ENCODE data around the gene PIPOX. TPM values are rescaled to one million over a fixed set of nuclear protein-coding genes. Genes with fewer than 3 reads are reported as not detected.

PIPOX gene
- total and polyA plus RNA-seq, 2 of the 8 experiments (the other 6 are each of a cell fraction or from before 2014, with no cell fraction given): 57.2 to 99.6 TPM

- Histone ChIP-seq H4K8ac (ENCODE audit: extremely low read depth, insufficient read depth, low read length) (peak overlapping the region; percentile 41; the same call in 1 of the 2 replicates), H3K9ac (replicated peaks in 1 of 4; ENCODE audit: extremely low read depth in 1 of 4, low read depth in 3 of 4, low read length in 3 of 4) (no peak overlapping the region), H3K27me3 (replicated peaks in 1 of 4; ENCODE audit: control insufficient read depth in 3 of 4, extremely low read depth in 1 of 4, insufficient read depth in 3 of 4, low read length in 3 of 4) (no peaks in the 10 kb centered on the region; a peak in 1 of 7 replicates), H4K5ac (ENCODE audit: insufficient read length, low read depth, low read length) (no peak overlapping the region), H2BK15ac (ENCODE audit: low read length) (no peak overlapping the region), H2BK5ac (ENCODE audit: low read depth, low read length) (peak overlapping the region; percentile 63; the same call in 1 of the 2 replicates), H3K4me2 (ENCODE audit: insufficient read depth in 1 of 2, low read depth in 2 of 2, low read length in 2 of 2) (no peak overlapping the region), H3K4me1 (replicated peaks in 1 of 4; ENCODE audit: control insufficient read depth in 3 of 4, insufficient read depth in 4 of 4, low read length in 3 of 4) (peaks cover 9 to 22% (median 14%) of the 10 kb centered on the region in 4 experiments), H3K18ac (ENCODE audit: extremely low read depth, low read length) (no peak overlapping the region), H3K23ac (ENCODE audit: insufficient read length) (no peak overlapping the region), H3K14ac (ENCODE audit: insufficient read length) (no peak overlapping the region), H3K79me1 (ENCODE audit: low read depth, low read length) (no peaks in the 10 kb centered on the region), H2BK120ac (replicated peaks; ENCODE audit: low read depth, low read length) (no peak overlapping the region), H4K20me1 (replicated peaks in 1 of 2; ENCODE audit: control insufficient read depth in 1 of 2, insufficient read depth in 2 of 2, low read length in 2 of 2) (peaks cover 0 to 2% of the 10 kb centered on the region in 2 experiments), H2AFZ (ENCODE audit: low read length) (no peak overlapping the region), H3K27ac (ENCODE audit: low read depth, low read length) (no peak overlapping the region), H3K79me2 (ENCODE audit: control insufficient read depth in 1 of 2, insufficient read depth in 2 of 2, low read length in 2 of 2) (no peaks in the 10 kb centered on the region), H3K4me3 (ENCODE audit: extremely low read depth in 1 of 4, insufficient read depth in 2 of 4, low read depth in 3 of 4, low read length in 4 of 4) (no peak overlapping the region), H2BK20ac (ENCODE audit: low read length) (no peak overlapping the region), H3K4ac (replicated peaks; ENCODE audit: insufficient read length, low read depth, low read length) (no peak overlapping the region), H2BK12ac (ENCODE audit: low read depth, low read length) (0 out of 2 replicates have a peak overlapping the region, but pooled peaks have one; percentile 0), H3K9me3 (ENCODE audit: insufficient read depth in 2 of 2, low read depth in 1 of 2, low read length in 1 of 2) (no peaks in the 10 kb centered on the region), H3K23me2 (ENCODE audit: low read depth, low read length) (no peaks in the 10 kb centered on the region), H3K36me3 (ENCODE audit: control insufficient read depth in 2 of 4, insufficient read depth in 4 of 4, low read length in 3 of 4) (peaks cover 0 to 13% (median 5%) of the 10 kb centered on the region in 4 experiments; a peak in 4 of 8 replicates), H4K91ac (replicated peaks; ENCODE audit: insufficient read length, low read length) (no peak overlapping the region), H2AK5ac (ENCODE audit: low read depth, low read length) (peak overlapping the region; percentile 3; the same call in 1 of the 2 replicates), H3K56ac (replicated peaks; ENCODE audit: insufficient read length, low read depth, low read length) (no peak overlapping the region)
- FAIRE-seq (no peak), DNase-seq (ENCODE audit: low read depth in 1 of 2, low spot score in 2 of 2) (no peak)
- WGBS, 2 experiments (ENCODE audit: extremely low coverage in 1 of 2, insufficient coverage in 1 of 2, insufficient read length in 1 of 2, insufficient replicate concordance in 2 of 2, low coverage in 1 of 2, low lambda C conversion rate in 2 of 2, missing lambda C conversion rate in 1 of 2): 93% methylated on average over 8 of the region's 16 CpGs; no CpG with 5 or more reads in 1 of the 2 experiments
- POLR2A ChIA-PET (ENCODE audit: partially characterized antibody): interaction anchor here (0.8 to 2.4 kb wide), 5 partner anchors 10 to 116 kb away, joined by 3 to 7 read pairs (median 3); no protein-coding TSS in a partner anchor
- CTCF ChIA-PET (ENCODE audit: partially characterized antibody): interaction anchor here (0.5 to 4.7 kb wide), 9 partner anchors 9 to 326 kb away, joined by 3 to 30 read pairs (median 3); no protein-coding TSS in a partner anchor
- no peak for TF ChIP-seq ATF3 (IDR thresholded peaks at IDR 0.05; ENCODE audit: insufficient read depth, low read depth, low read length)
- TF ChIP-seq FOSL1 (IDR thresholded peaks at IDR 0.05; ENCODE audit: insufficient read depth, low read depth, low read length): no peak
- no peak for TF ChIP-seq EZH2 (IDR thresholded peaks at IDR 0.05; ENCODE audit: low read depth, low read length, severe bottlenecking)
- no peak for TF ChIP-seq YY1 (IDR thresholded peaks at IDR 0.05; ENCODE audit: low read depth, low read length)
- no peak for TF ChIP-seq NANOG (IDR thresholded peaks at IDR 0.05; ENCODE audit: insufficient read depth, low read depth, low read length, poor library complexity, severe bottlenecking)
- TF ChIP-seq EP300 (IDR thresholded peaks at IDR 0.05; ENCODE audit: borderline replicate concordance in 1 of 2, low read depth in 2 of 2, low read length in 2 of 2): no peak
- no peak for TF ChIP-seq ATF2 (IDR thresholded peaks at IDR 0.05; ENCODE audit: low read length)
- TF ChIP-seq EGR1 (IDR thresholded peaks at IDR 0.05; ENCODE audit: borderline replicate concordance, low read depth, low read length): no peak
- no peak for TF ChIP-seq SP2 (IDR thresholded peaks at IDR 0.05; ENCODE audit: low read length)
- no peak for TF ChIP-seq CHD1 (IDR thresholded peaks at IDR 0.05; ENCODE audit: low read depth, low read length)
Measured at GRCh38 chr17:29079433-29079832, 36.5 kb downstream of the PIPOX start.
